HG02973 (cell line): ENCODE results near the gene HRH1.
A peak's percentile ranks its signal among the peaks of the same experiment; 100 is the strongest.
"Not testable (repeated sequence)": the region's sequence is repeated elsewhere in the genome, so short reads cannot be mapped to it uniquely, and the experiment has no call there.

Experiments
- ATAC-seq: cut with Tn5 transposase; IDR thresholded peaks from one replicate; pipeline ENCODE4 v1.9.1; 2021; ENCODE audit warnings: moderate library complexity; ENCODE audit not compliant: unreplicated experiment

The HRH1 gene

GRCh38 chr3:11204697-11205348 lies 50.5 kb downstream of the HRH1 start:
- no peak for ATAC-seq

- not testable (repeated sequence) for ATAC-seq
These were observed 51.6 kb downstream of the HRH1 start for GRCh38 chr3:11205881-11206280.

- ATAC-seq, result no peak
These were observed 52.0 kb downstream of the HRH1 start for GRCh38 chr3:11206316-11206715.

GRCh38 chr3:11206953-11207352 lies 52.7 kb downstream of the HRH1 start:
- no peak for ATAC-seq

GRCh38 chr3:11211531-11212298 lies 57.4 kb downstream of the HRH1 start:
- no peak for ATAC-seq

- ATAC-seq, result no peak
These were observed 58.0 kb downstream of the HRH1 start for GRCh38 chr3:11212299-11212608.

GRCh38 chr3:11212784-11213183 lies 58.5 kb downstream of the HRH1 start:
- ATAC-seq, result no peak

GRCh38 chr3:11213810-11214450 lies 59.6 kb downstream of the HRH1 start:
- no peak for ATAC-seq

- ATAC-seq, result no peak
These were observed 60.2 kb downstream of the HRH1 start for GRCh38 chr3:11214451-11214978.

- not testable (repeated sequence) for ATAC-seq
These were observed 63.1 kb downstream of the HRH1 start for GRCh38 chr3:11217370-11217769.

- ATAC-seq, result no peak
These were observed 65.9 kb downstream of the HRH1 start for GRCh38 chr3:11220230-11220629.

GRCh38 chr3:11221818-11222415 lies 67.6 kb downstream of the HRH1 start:
- ATAC-seq, result no peak

GRCh38 chr3:11224010-11224409 lies 69.7 kb downstream of the HRH1 start:
- no peak for ATAC-seq

- ATAC-seq, result no peak
These were observed 70.6 kb downstream of the HRH1 start for GRCh38 chr3:11224870-11225229.

GRCh38 chr3:11226042-11226370 lies 71.7 kb downstream of the HRH1 start:
- ATAC-seq, result no peak

GRCh38 chr3:11228041-11228440 lies 73.7 kb downstream of the HRH1 start:
- no peak for ATAC-seq

- ATAC-seq, result no peak
These were observed 75.8 kb downstream of the HRH1 start for GRCh38 chr3:11230125-11230524.

GRCh38 chr3:11230832-11231231 lies 76.5 kb downstream of the HRH1 start:
- no peak for ATAC-seq

- no peak for ATAC-seq
These were observed 81.1 kb downstream of the HRH1 start for GRCh38 chr3:11235385-11235784.

- peak; percentile 74 for ATAC-seq
These were observed 82.5 kb downstream of the HRH1 start for GRCh38 chr3:11236588-11237461.

- no peak for ATAC-seq
These were observed 83.8 kb downstream of the HRH1 start for GRCh38 chr3:11238060-11238459.
